IMR-90 (cell line): ENCODE results near the gene DNAJC22. TPM values are rescaled to one million over a fixed set of nuclear protein-coding genes. Genes with fewer than 3 reads are reported as not detected.

Source experiments
- ATAC-seq: fragments of 200-7000 bp; cut with Tn5 transposase; 2 replicates; pipeline ENCODE4 v1.9.1; 2020; ENCODE audit warnings: low read depth, mild to moderate bottlenecking, moderate library complexity
- BruUV-seq: library from RNA; stranded (reverse); fragments of 400-500 nt; replicated peaks from 2 replicates; lab custom pipeline; 2021; lab: Mats Ljungman, UMichigan
- CTCF ChIA-PET: fragments of 300-600 bp; formaldehyde crosslinking; extraction: SDS; loops from one replicate; lab custom pipeline; 2021; ENCODE audit warnings: antibody characterized with exemption; lab: Yijun Ruan, JAX
- POLR2A ChIA-PET: fragments of 300-600 bp; sonication (Branson Sonifier 250); formaldehyde crosslinking; loops from one replicate; lab custom pipeline; 2022; ENCODE audit warnings: antibody characterized with exemption; ENCODE audit not compliant: unreplicated experiment; lab: Charles Lee
- DNase-seq: peaks from one replicate; pipeline ENCODE4 v3.0.0; 2013
- H2AFZ ChIP-seq: replicated peaks from 2 replicates; pipeline ENCODE3; 2013; ENCODE audit warnings: low read length, mild to moderate bottlenecking; ENCODE audit not compliant: poor library complexity
- H2AK5ac ChIP-seq: 2 replicates; pipeline ENCODE4 v1.6.1; 2013; ENCODE audit warnings: low read depth, low read length, inconsistent platforms
- H2AK9ac ChIP-seq: replicated peaks from 2 replicates; pipeline ENCODE3; 2013; ENCODE audit warnings: mild to moderate bottlenecking, low read depth, low read length, moderate library complexity; ENCODE audit not compliant: poor library complexity
- H2BK120ac ChIP-seq: 2 replicates; pipeline ENCODE4 v1.6.1; 2013; ENCODE audit warnings: low read depth, low read length, inconsistent platforms
- H2BK15ac ChIP-seq: 3 replicates; pipeline ENCODE4 v1.6.1; 2013; ENCODE audit warnings: low read depth, low read length, inconsistent platforms
- H2BK20ac ChIP-seq: 2 replicates; pipeline ENCODE4 v1.6.1; 2013; ENCODE audit warnings: low read depth, mild to moderate bottlenecking, inconsistent platforms, low read length, moderate library complexity
- H2BK5ac ChIP-seq: 2 replicates; pipeline ENCODE4 v1.6.1; 2013; ENCODE audit warnings: mild to moderate bottlenecking, low read depth, low read length, inconsistent platforms; ENCODE audit not compliant: poor library complexity, severe bottlenecking
- H3K14ac ChIP-seq: replicated peaks from 2 replicates; pipeline ENCODE4 v1.6.1; 2013; ENCODE audit warnings: low read depth, low read length, inconsistent platforms
- H3K18ac ChIP-seq: 2 replicates; pipeline ENCODE4 v1.6.1; 2013; ENCODE audit warnings: low read depth, low read length, control low read depth
- H3K23ac ChIP-seq: 2 replicates; pipeline ENCODE4 v1.6.1; 2013; ENCODE audit warnings: low read depth, low read length, inconsistent platforms
- H3K27ac ChIP-seq: 2 replicates; pipeline ENCODE4 v1.5.1; 2013; ENCODE audit warnings: mild to moderate bottlenecking, control low read depth, low read length; ENCODE audit not compliant: insufficient read depth
- H3K27me3 ChIP-seq: 2 replicates; pipeline ENCODE4 v1.6.1; 2013; ENCODE audit warnings: low read length; ENCODE audit not compliant: control insufficient read depth, insufficient read depth
- H3K36me3 ChIP-seq: 2 replicates; pipeline ENCODE4 v1.6.1; 2013; ENCODE audit warnings: low read length, mixed read lengths; ENCODE audit not compliant: control insufficient read depth, insufficient read depth
- H3K4ac ChIP-seq: 2 replicates; pipeline ENCODE4 v1.6.1; 2013; ENCODE audit warnings: low read depth, low read length, inconsistent platforms
- H3K4me1 ChIP-seq: 2 replicates; pipeline ENCODE4 v1.6.1; 2013; ENCODE audit warnings: low read length, mixed read lengths; ENCODE audit not compliant: control insufficient read depth, insufficient read depth
- H3K4me2 ChIP-seq: 2 replicates; pipeline ENCODE4 v1.6.1; 2013; ENCODE audit warnings: low read depth, mild to moderate bottlenecking, control low read depth, low read length, moderate library complexity
- H3K4me3 ChIP-seq: 2 replicates; pipeline ENCODE4 v1.5.1; 2013; ENCODE audit warnings: low read depth, mild to moderate bottlenecking, control low read depth, low read length, moderate library complexity; ENCODE audit not compliant: insufficient read depth
- H3K56ac ChIP-seq: 2 replicates; pipeline ENCODE4 v1.6.1; 2013; ENCODE audit warnings: low read length, inconsistent platforms; ENCODE audit not compliant: insufficient read depth; ENCODE audit errors: extremely low read depth
- H3K79me1 ChIP-seq, 2 experiments: 2 replicates each; pipeline ENCODE4 v1.6.1; 2013; ENCODE audit warnings: low read length in 2 of 2, inconsistent platforms in 1 of 2, low read depth in 1 of 2
- H3K9ac ChIP-seq: 2 replicates; pipeline ENCODE4 v1.6.1; 2013; ENCODE audit warnings: low read depth, low read length, control low read depth
- H3K9me1 ChIP-seq: 2 replicates; pipeline ENCODE4 v1.6.1; 2013; ENCODE audit warnings: low read length, inconsistent platforms; ENCODE audit not compliant: insufficient read depth
- H3K9me3 ChIP-seq: 2 replicates; pipeline ENCODE4 v1.6.1; 2013; ENCODE audit warnings: low read length; ENCODE audit not compliant: control insufficient read depth, insufficient read depth
- H4K20me1 ChIP-seq: 2 replicates; pipeline ENCODE4 v1.6.1; 2013; ENCODE audit warnings: low read length, inconsistent platforms; ENCODE audit not compliant: insufficient read depth
- H4K5ac ChIP-seq: 2 replicates; pipeline ENCODE4 v1.6.1; 2013; ENCODE audit warnings: mild to moderate bottlenecking, low read depth, low read length, control low read depth
- H4K8ac ChIP-seq, 2 experiments: 2 replicates each; pipeline ENCODE4 v1.6.1; 2013; ENCODE audit warnings: low read depth in 2 of 2, low read length in 2 of 2, control low read depth in 1 of 2, inconsistent platforms in 1 of 2
- H4K91ac ChIP-seq: 2 replicates; pipeline ENCODE4 v1.6.1; 2013; ENCODE audit warnings: low read depth, low read length, inconsistent platforms; ENCODE audit not compliant: insufficient read depth
- BHLHE40 ChIP-seq: fragments of 150-350 bp; IDR thresholded peaks from 2 replicates; pipeline ENCODE4 v1.6.1; 2016; ENCODE audit warnings: mild to moderate bottlenecking, low read depth, low read length
- CEBPB ChIP-seq: IDR thresholded peaks from 2 replicates; pipeline ENCODE4 v1.6.1; 2012; ENCODE audit warnings: low read depth, low read length, improper control_type of control experiment
- CHD1 ChIP-seq: IDR thresholded peaks from 2 replicates; pipeline ENCODE4 v1.6.1; 2012; ENCODE audit warnings: low read depth, low read length, improper control_type of control experiment
- CTCF ChIP-seq: conservative IDR thresholded peaks from 2 replicates; pipeline ENCODE4 v1.5.1; 2012; ENCODE audit warnings: mild to moderate bottlenecking, low read depth, low read length, improper control_type of control experiment
- FOS ChIP-seq: fragments of 150-350 bp; IDR thresholded peaks from 2 replicates; pipeline ENCODE4 v1.6.1; 2016; ENCODE audit warnings: low read depth, low read length
- MAFK ChIP-seq: IDR thresholded peaks from 2 replicates; pipeline ENCODE4 v1.6.1; 2012; ENCODE audit warnings: low read depth, low read length, improper control_type of control experiment
- MAZ ChIP-seq: IDR thresholded peaks from 2 replicates; pipeline ENCODE4 v1.6.1; 2012; ENCODE audit warnings: low read depth, mild to moderate bottlenecking, low read length, improper control_type of control experiment, moderate library complexity, borderline replicate concordance
- MXI1 ChIP-seq: IDR thresholded peaks from 2 replicates; pipeline ENCODE4 v1.6.1; 2012; ENCODE audit warnings: low read depth, mild to moderate bottlenecking, low read length, moderate library complexity, borderline replicate concordance
- NFE2L2 ChIP-seq: fragments of 150-350 bp; IDR thresholded peaks from 2 replicates; pipeline ENCODE4 v1.6.1; 2016; ENCODE audit warnings: low read depth, mild to moderate bottlenecking, low read length
- POLR2A ChIP-seq: IDR thresholded peaks from 2 replicates; pipeline ENCODE4 v1.6.1; 2012; ENCODE audit warnings: mild to moderate bottlenecking, low read depth, low read length
- RAD21 ChIP-seq: IDR thresholded peaks from 2 replicates; pipeline ENCODE4 v1.6.1; 2012; ENCODE audit warnings: low read length, improper control_type of control experiment
- RCOR1 ChIP-seq: IDR thresholded peaks from 2 replicates; pipeline ENCODE4 v1.6.1; 2012; ENCODE audit warnings: mild to moderate bottlenecking, low read length, improper control_type of control experiment; ENCODE audit not compliant: insufficient replicate concordance
- RFX5 ChIP-seq: IDR thresholded peaks from 2 replicates; pipeline ENCODE4 v1.8.0; 2012; ENCODE audit warnings: low read depth, mild to moderate bottlenecking, low read length, moderate library complexity
- SMC3 ChIP-seq: fragments of 150-350 bp; IDR thresholded peaks from 2 replicates; pipeline ENCODE4 v1.6.1; 2016; ENCODE audit warnings: low read depth, mild to moderate bottlenecking, antibody characterized with exemption, low read length, moderate library complexity
- USF2 ChIP-seq: fragments of 150-350 bp; IDR thresholded peaks from 2 replicates; pipeline ENCODE4 v1.6.1; 2017; ENCODE audit warnings: mild to moderate bottlenecking, antibody characterized with exemption, low read length, low read depth
- WGBS, 2 experiments: methylation state at CpG; one replicate each; pipeline versions ENCODE4 v1.1.5 to v1.1.7; 2013; ENCODE audit warnings: missing lambda C conversion rate in 2 of 2; ENCODE audit not compliant: insufficient read length in 1 of 2; ENCODE audit errors: extremely low coverage in 2 of 2; 5-methylcytosine and 5-hydroxymethylcytosine counted together
- dilution Hi-C: fragments of 300-500 bp; cut with HindIII; formaldehyde crosslinking; loops from one replicate; pipeline ENCODE4 v1.14.3; 2018; ENCODE audit warnings: low sequenced_read_pairs; ENCODE audit not compliant: unreplicated experiment
- in situ Hi-C: fragments of 300-500 bp; cut with MboI; formaldehyde crosslinking; loops from 3 replicates; pipeline ENCODE4 v1.14.3; 2019; ENCODE audit warnings: low sequenced_read_pairs, inconsistent platforms, mixed read lengths
- intact Hi-C: fragments of 100-400 bp; cut with micrococcal nuclease; formaldehyde crosslinking; loops from 2 replicates; pipeline ENCODE4 v1.10.0; 2022
- polyA plus RNA-seq, 3 experiments: library from polyadenylated mRNA; depleted of rRNA; stranded (reverse); fragments of >200 nt; gene quantifications; 2 replicates each; pipeline ENCODE4 v1.2.3, GENCODE V29; 2012; ENCODE audit warnings: low replicate concordance in 1 of 3
- total RNA-seq: library from RNA; depleted of rRNA; stranded (reverse); fragments of >200 nt; gene quantifications from 2 replicates; pipeline ENCODE4 v1.2.3, GENCODE V29; 2012
- TF ChIP-seq, protein P1 (sequence below): fragments of 150-350 bp; IDR thresholded peaks from 2 replicates; pipeline ENCODE4 v1.6.1; 2016; ENCODE audit warnings: low read depth, mild to moderate bottlenecking, low read length, moderate library complexity, borderline replicate concordance

DNAJC22 gene
- total and polyA plus RNA-seq, 2 of the 4 experiments (the other 2 are of a cell fraction): 8.1 to 8.2 TPM

GRCh38 chr12:49377386-49377785, 30.7 kb downstream of the DNAJC22 start:
- Histone ChIP-seq H3K23ac (no peak overlapping the region), H3K4ac (no peak overlapping the region), H3K4me3 (no peak overlapping the region), H3K18ac (no peak overlapping the region), H2BK20ac (no peak overlapping the region), H4K91ac (no peak overlapping the region), H3K9me3 (no peaks in the 10 kb centered on the region), H2AK5ac (no peak overlapping the region), H3K14ac (no peak overlapping the region), H3K56ac (no peak overlapping the region), H3K79me1 (peaks cover 4 to 72% of the 10 kb centered on the region in 2 experiments; a peak in 3 of 4 replicates), H3K27me3 (no peaks in the 10 kb centered on the region), H2BK15ac (no peak overlapping the region), H4K8ac (no peak overlapping the region), H3K9me1 (peaks cover 4% of the 10 kb centered on the region; the same call in 1 of the 2 replicates), H3K9ac (no peak overlapping the region), H3K4me2 (no peak overlapping the region), H4K20me1 (peaks cover 67% of the 10 kb centered on the region), H4K5ac (no peak overlapping the region), H3K36me3 (peaks cover 2% of the 10 kb centered on the region), H2AFZ (no peak overlapping the region), H2BK5ac (no peak overlapping the region), H2AK9ac (no peak overlapping the region), H2BK120ac (no peak overlapping the region), H3K27ac (no peak overlapping the region), H3K4me1 (peaks cover 2% of the 10 kb centered on the region)
- WGBS, 2 experiments: no CpG with 5 or more reads among the region's 2 CpGs
- ATAC-seq (no peak), DNase-seq (no peak)
- in situ Hi-C loops (no loop called here), intact Hi-C loops (no loop called here), dilution Hi-C loops (no loop called here)
- BruUV-seq: no TSS peak
- POLR2A ChIA-PET: no interaction called here
- CTCF ChIA-PET: no interaction called here
- no peak for TF ChIP-seq NFE2L2
- no peak for TF ChIP-seq BHLHE40
- TF ChIP-seq USF2: no peak
- no peak for TF ChIP-seq CHD1
- TF ChIP-seq MAFK: no peak
- TF ChIP-seq MXI1: no peak
- no peak for TF ChIP-seq RCOR1
- no peak for TF ChIP-seq CEBPB
- no peak for TF ChIP-seq CTCF
- TF ChIP-seq POLR2A: no peak
- TF ChIP-seq RAD21: no peak
- no peak for TF ChIP-seq SMC3
- TF ChIP-seq MAZ: no peak
- TF ChIP-seq RFX5: no peak
- TF ChIP-seq FOS: no peak
- TF ChIP-seq, protein P1, sequence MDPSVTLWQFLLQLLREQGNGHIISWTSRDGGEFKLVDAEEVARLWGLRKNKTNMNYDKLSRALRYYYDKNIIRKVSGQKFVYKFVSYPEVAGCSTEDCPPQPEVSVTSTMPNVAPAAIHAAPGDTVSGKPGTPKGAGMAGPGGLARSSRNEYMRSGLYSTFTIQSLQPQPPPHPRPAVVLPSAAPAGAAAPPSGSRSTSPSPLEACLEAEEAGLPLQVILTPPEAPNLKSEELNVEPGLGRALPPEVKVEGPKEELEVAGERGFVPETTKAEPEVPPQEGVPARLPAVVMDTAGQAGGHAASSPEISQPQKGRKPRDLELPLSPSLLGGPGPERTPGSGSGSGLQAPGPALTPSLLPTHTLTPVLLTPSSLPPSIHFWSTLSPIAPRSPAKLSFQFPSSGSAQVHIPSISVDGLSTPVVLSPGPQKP: no peak
